Activated T-cell treated with anti-CD3 and anti-CD28 coated beads, Interleukin-2, amount 50 U/mL, for 4 hours (primary cell): ENCODE results near the gene TANGO6. TPM values are rescaled to one million over a fixed set of nuclear protein-coding genes. Genes with fewer than 3 reads are reported as not detected.

Source experiments
- ATAC-seq, 2 donors: fragments of 200-7000 bp; cut with Tn5 transposase; one replicate each; pipeline ENCODE4 v1.10.0; 2021
- DNase-seq: peaks from one replicate; pipeline ENCODE4 v3.0.0-alpha.2; 2020
- H3K27me3 Mint-ChIP-seq: one replicate; pipeline ENCODE4 v1.8.0; 2021; ENCODE audit warnings: low read depth, mixed read lengths
- H3K36me3 Mint-ChIP-seq: one replicate; pipeline ENCODE4 v1.8.0; 2022; ENCODE audit warnings: mixed read lengths; ENCODE audit not compliant: insufficient read depth
- H3K4me1 Mint-ChIP-seq: one replicate; pipeline ENCODE4 v1.8.0; 2021; ENCODE audit warnings: low read depth, mixed read lengths
- H3K4me3 Mint-ChIP-seq: one replicate; pipeline ENCODE4 v1.8.0; 2021; ENCODE audit warnings: mild to moderate bottlenecking, moderate library complexity, mixed read lengths
- H3K9me3 Mint-ChIP-seq: one replicate; pipeline ENCODE4 v1.8.0; 2021; ENCODE audit warnings: mixed read lengths
- total RNA-seq, 3 donors: library from RNA; stranded (reverse); gene quantifications; one replicate each; pipeline ENCODE4 v1.2.1, GENCODE V29; 2021

The TANGO6 gene
- total RNA-seq, 3 donors from 2014 or later, result 29.6 to 37.7 (median 33.4) TPM

- Mint-ChIP-seq H3K4me1 (no peaks in the 10 kb centered on the region), H3K36me3 (peaks cover 7% of the 10 kb centered on the region), H3K4me3 (no peak overlapping the region), H3K9me3 (no peaks in the 10 kb centered on the region), H3K27me3 (no peaks in the 10 kb centered on the region)
- ATAC-seq (no peak), DNase-seq (no peak)
These were observed 227.7 kb downstream of the TANGO6 start for GRCh38 chr16:69071036-69071435.

GRCh38 chr16:69072640-69072974, 229.3 kb downstream of the TANGO6 start:
- Mint-ChIP-seq H3K4me1 (no peaks in the 10 kb centered on the region), H3K4me3 (no peak overlapping the region), H3K9me3 (no peaks in the 10 kb centered on the region), H3K36me3 (peaks cover 11% of the 10 kb centered on the region), H3K27me3 (no peaks in the 10 kb centered on the region)
- DNase-seq (no peak), ATAC-seq (no peak)

GRCh38 chr16:69073181-69073702, 229.9 kb downstream of the TANGO6 start:
- no peak overlapping the region for H3K4me3 Mint-ChIP-seq
- ATAC-seq (no peak), DNase-seq (no peak)
- no peaks in the 10 kb centered on the region for H3K27me3 Mint-ChIP-seq
- H3K9me3 Mint-ChIP-seq, result no peaks in the 10 kb centered on the region
- peaks cover 11% of the 10 kb centered on the region for H3K36me3 Mint-ChIP-seq
- no peaks in the 10 kb centered on the region for H3K4me1 Mint-ChIP-seq

GRCh38 chr16:69077251-69077650, 233.9 kb downstream of the TANGO6 start:
- Mint-ChIP-seq H3K4me3 (no peak overlapping the region), H3K36me3 (peaks cover 4% of the 10 kb centered on the region), H3K9me3 (no peaks in the 10 kb centered on the region), H3K4me1 (no peaks in the 10 kb centered on the region), H3K27me3 (no peaks in the 10 kb centered on the region)
- no peak for DNase-seq
- no peak for ATAC-seq

GRCh38 chr16:69078073-69078472, 234.7 kb downstream of the TANGO6 start:
- ATAC-seq, result no peak
- peaks cover 4% of the 10 kb centered on the region for H3K36me3 Mint-ChIP-seq
- H3K4me3 Mint-ChIP-seq, result no peak overlapping the region
- H3K27me3 Mint-ChIP-seq, result no peaks in the 10 kb centered on the region
- no peak for DNase-seq
- H3K4me1 Mint-ChIP-seq, result no peaks in the 10 kb centered on the region
- H3K9me3 Mint-ChIP-seq, result no peaks in the 10 kb centered on the region

- H3K4me3 Mint-ChIP-seq, result no peak overlapping the region
- H3K36me3 Mint-ChIP-seq, result peaks cover 10% of the 10 kb centered on the region
- no peaks in the 10 kb centered on the region for H3K4me1 Mint-ChIP-seq
- no peaks in the 10 kb centered on the region for H3K9me3 Mint-ChIP-seq
- ATAC-seq (no peak), DNase-seq (no peak)
- H3K27me3 Mint-ChIP-seq, result no peaks in the 10 kb centered on the region
These were observed 236.4 kb downstream of the TANGO6 start for GRCh38 chr16:69079697-69080096.

- no peaks in the 10 kb centered on the region for H3K27me3 Mint-ChIP-seq
- no peak for ATAC-seq
These were observed 240.1 kb downstream of the TANGO6 start for GRCh38 chr16:69083306-69083941.

GRCh38 chr16:69084289-69084688, 241.0 kb downstream of the TANGO6 start:
- Mint-ChIP-seq H3K4me3 (no peak overlapping the region), H3K4me1 (peaks cover 8% of the 10 kb centered on the region), H3K36me3 (peaks cover 11% of the 10 kb centered on the region), H3K9me3 (no peaks in the 10 kb centered on the region), H3K27me3 (no peaks in the 10 kb centered on the region)
- ATAC-seq, result no peak
- no peak for DNase-seq

More at GRCh38 chr16:69083306-69083941, 240.1 kb downstream of the TANGO6 start:
- Mint-ChIP-seq H3K4me3 (no peak overlapping the region), H3K36me3 (peaks cover 11% of the 10 kb centered on the region), H3K4me1 (peaks cover under 1% of the 10 kb centered on the region), H3K9me3 (no peaks in the 10 kb centered on the region)
- no peak for DNase-seq

- no peak for ATAC-seq
- no peaks in the 10 kb centered on the region for H3K27me3 Mint-ChIP-seq
These were observed 241.8 kb downstream of the TANGO6 start for GRCh38 chr16:69085032-69085695.

GRCh38 chr16:69087161-69087581, 243.8 kb downstream of the TANGO6 start:
- Mint-ChIP-seq H3K9me3 (no peaks in the 10 kb centered on the region), H3K4me1 (peaks cover 8% of the 10 kb centered on the region), H3K27me3 (no peaks in the 10 kb centered on the region), H3K4me3 (no peak overlapping the region), H3K36me3 (peaks cover 11% of the 10 kb centered on the region)
- DNase-seq (no peak), ATAC-seq (no peak)

More at GRCh38 chr16:69085032-69085695, 241.8 kb downstream of the TANGO6 start:
- Mint-ChIP-seq H3K4me3 (no peak overlapping the region), H3K4me1 (peaks cover 8% of the 10 kb centered on the region), H3K36me3 (peaks cover 11% of the 10 kb centered on the region), H3K9me3 (no peaks in the 10 kb centered on the region)
- DNase-seq, result no peak

GRCh38 chr16:69088684-69089083, 245.4 kb downstream of the TANGO6 start:
- Mint-ChIP-seq H3K27me3 (no peaks in the 10 kb centered on the region), H3K4me3 (no peak overlapping the region), H3K9me3 (no peaks in the 10 kb centered on the region), H3K4me1 (peaks cover 8% of the 10 kb centered on the region), H3K36me3 (peaks cover 9% of the 10 kb centered on the region)
- no peak for DNase-seq
- ATAC-seq, result no peak

GRCh38 chr16:69089091-69089910, 246.0 kb downstream of the TANGO6 start:
- no peaks in the 10 kb centered on the region for H3K27me3 Mint-ChIP-seq
- H3K9me3 Mint-ChIP-seq, result no peaks in the 10 kb centered on the region
- H3K4me1 Mint-ChIP-seq, result peaks cover 8% of the 10 kb centered on the region
- ATAC-seq (peak; percentile 78 to 80), DNase-seq (no peak)
- H3K4me3 Mint-ChIP-seq, result no peak overlapping the region
- peaks cover 5% of the 10 kb centered on the region for H3K36me3 Mint-ChIP-seq

- Mint-ChIP-seq H3K4me1 (peaks cover 3% of the 10 kb centered on the region), H3K9me3 (no peaks in the 10 kb centered on the region), H3K27me3 (no peaks in the 10 kb centered on the region), H3K36me3 (no peaks in the 10 kb centered on the region), H3K4me3 (no peak overlapping the region)
- DNase-seq, result no peak
- ATAC-seq, result no peak
These were observed 250.6 kb downstream of the TANGO6 start for GRCh38 chr16:69093974-69094373.

- H3K4me1 Mint-ChIP-seq, result no peaks in the 10 kb centered on the region
- H3K9me3 Mint-ChIP-seq, result no peaks in the 10 kb centered on the region
- H3K27me3 Mint-ChIP-seq, result no peaks in the 10 kb centered on the region
- no peak for ATAC-seq
- H3K4me3 Mint-ChIP-seq, result no peak overlapping the region
- no peak for DNase-seq
- H3K36me3 Mint-ChIP-seq, result no peaks in the 10 kb centered on the region
These were observed 251.2 kb downstream of the TANGO6 start for GRCh38 chr16:69094501-69094900.
